Spinal cord (tissue), 10 donors: ENCODE data around the gene GZMH. TPM values are rescaled to one million over a fixed set of nuclear protein-coding genes. Genes with fewer than 3 reads are reported as not detected.
"Not testable (repeated sequence)": the region's sequence is repeated elsewhere in the genome, so short reads cannot be mapped to it uniquely, and the experiment has no call there.

ENCODE experiments used
- DNase-seq, 6 donors: peaks; one replicate each; pipeline versions ENCODE4 v3.0.0 to v3.0.0-alpha.2; 2013 to 2015; ENCODE audit warnings: low spot score in 6 of 6, low read depth in 4 of 6
- H3K27ac ChIP-seq: one replicate; pipeline ENCODE4 v1.5.1; 2013; ENCODE audit warnings: low read depth, low read length, control low read depth
- H3K27me3 ChIP-seq: one replicate; pipeline ENCODE4 v1.6.1; 2013; ENCODE audit warnings: low read length; ENCODE audit not compliant: control insufficient read depth, insufficient read depth
- H3K36me3 ChIP-seq: one replicate; pipeline ENCODE4 v1.6.1; 2013; ENCODE audit warnings: low read length; ENCODE audit not compliant: control insufficient read depth, insufficient read depth
- H3K4me1 ChIP-seq: one replicate; pipeline ENCODE4 v1.6.1; 2013; ENCODE audit warnings: low read length; ENCODE audit not compliant: control insufficient read depth, insufficient read depth
- H3K4me3 ChIP-seq: one replicate; pipeline ENCODE4 v1.5.1; 2013; ENCODE audit warnings: low read depth, low read length, control low read depth
- H3K9me3 ChIP-seq: one replicate; pipeline ENCODE4 v1.6.1; 2013; ENCODE audit warnings: low read length; ENCODE audit not compliant: control insufficient read depth, insufficient read depth
- WGBS: methylation state at CpG from one replicate; pipeline ENCODE4 v1.1.5; 2013; ENCODE audit warnings: missing lambda C conversion rate; ENCODE audit not compliant: insufficient coverage; 5-methylcytosine and 5-hydroxymethylcytosine counted together
- long read RNA-seq, 4 donors: transcript quantifications; one replicate each; lab custom pipeline, GENCODE V29; 2026
- polyA plus RNA-seq, 2 donors: library from polyadenylated mRNA; unstranded; fragments of 120-200 nt; gene quantifications; one replicate each; pipeline ENCODE4 v1.2.1, GENCODE V29; 2013; ENCODE audit not compliant: insufficient read length in 2 of 2
- total RNA-seq, 2 donors: library from RNA; depleted of rRNA in 1 of 2; stranded (reverse); fragments of 120-200 nt in 1 of 2; fragments of >200 nt in 1 of 2; gene quantifications; one replicate each; pipeline versions ENCODE4 v1.2.3 to v1.2.4, GENCODE V29; 2013 to 2014
- donor health status: healthy.

Gene GZMH, protein sequence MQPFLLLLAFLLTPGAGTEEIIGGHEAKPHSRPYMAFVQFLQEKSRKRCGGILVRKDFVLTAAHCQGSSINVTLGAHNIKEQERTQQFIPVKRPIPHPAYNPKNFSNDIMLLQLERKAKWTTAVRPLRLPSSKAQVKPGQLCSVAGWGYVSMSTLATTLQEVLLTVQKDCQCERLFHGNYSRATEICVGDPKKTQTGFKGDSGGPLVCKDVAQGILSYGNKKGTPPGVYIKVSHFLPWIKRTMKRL
- under 1 TPM in 1 of 2 donors, not detected in 1; 0.28 TPM for total RNA-seq
- polyA plus RNA-seq, result under 1 TPM in 1 of 2 donors, not detected in 1; 0.21 TPM
- long read RNA-seq, donor 1, result 0 reads
- long read RNA-seq, donor 2, result 0 reads
- long read RNA-seq, donor 3, result 0 reads
- long read RNA-seq, donor 4, partial matches to known transcripts, result 0 of 1 reads
- long read RNA-seq, donor 4, other reads (novel, unspliced or antisense), result 0 of 1 reads

DNA sequence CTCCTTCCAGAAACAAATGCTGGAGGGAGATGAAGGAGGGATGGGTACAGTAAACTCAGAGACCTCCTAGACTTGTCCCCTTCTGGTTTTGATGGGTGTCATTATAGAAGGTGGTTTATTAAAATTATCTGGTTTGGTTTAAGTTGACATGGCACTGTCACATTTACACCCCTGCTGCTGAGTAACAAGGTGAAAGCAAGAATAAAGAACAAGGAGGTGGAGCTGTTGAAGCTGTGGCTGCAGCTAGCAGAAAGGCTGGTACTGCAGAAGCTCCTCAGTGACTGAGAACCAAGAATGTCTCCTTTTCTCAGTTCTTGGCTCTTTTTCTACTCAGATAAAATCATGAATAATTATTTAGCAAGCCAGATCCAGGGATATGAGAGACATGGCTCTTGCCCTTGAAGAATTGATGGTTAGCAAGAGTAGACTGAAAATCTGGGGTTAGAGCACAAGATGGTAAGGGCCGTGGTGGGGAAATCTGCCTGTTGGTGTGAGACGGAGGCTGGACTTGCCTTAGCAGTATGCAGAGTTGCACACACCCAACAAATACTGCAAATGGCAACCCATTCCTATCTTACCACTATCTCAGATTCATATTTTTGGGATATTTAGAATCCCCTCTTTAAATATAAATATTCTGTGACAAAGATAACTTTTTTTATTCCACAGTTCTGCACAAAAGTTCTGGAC, at the start of gene GZMH:
Gene GZMH (minus strand): TSS at position 31 of the 690 bp plus-strand sequence. CDS start 72 bp downstream, outside the sequence.
- DNase-seq, result no peak
- no peak within 1 kb of the TSS for H3K4me3 ChIP-seq
- H3K9me3 ChIP-seq, result no peaks in the 10 kb centered on the region
- no CpG with 5 or more reads among the region's 2 CpGs for WGBS
- H3K4me1 ChIP-seq, result no peaks in the 10 kb centered on the region
- no peak within 1 kb of the TSS for H3K27ac ChIP-seq
- H3K27me3 ChIP-seq, result no peaks in the 10 kb centered on the region
- no peaks in the 10 kb centered on the region for H3K36me3 ChIP-seq

DNA sequence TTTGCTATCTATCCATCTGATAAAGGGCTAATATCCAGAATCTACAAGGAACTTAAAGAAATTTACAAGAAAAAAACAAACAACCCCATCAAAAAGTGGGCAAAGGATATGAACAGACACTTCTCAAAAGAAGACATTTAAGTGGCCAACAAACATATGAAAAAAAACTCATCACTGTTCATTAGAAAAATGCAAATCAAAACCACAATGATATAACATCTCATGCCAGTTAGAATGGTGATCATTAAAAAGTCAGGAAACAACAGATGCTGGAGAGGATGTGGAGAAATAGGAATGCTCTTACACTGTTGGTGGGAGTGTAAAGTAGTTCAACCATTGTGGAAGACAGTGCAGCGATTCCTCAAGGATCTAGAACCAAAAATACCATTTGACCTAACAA, 38.9 kb upstream of the GZMH start:
- not testable (repeated sequence) for DNase-seq, H3K27ac ChIP-seq, H3K4me3 ChIP-seq, H3K9me3 ChIP-seq, H3K4me1 ChIP-seq, H3K27me3 ChIP-seq, H3K36me3 ChIP-seq
- WGBS, result no CpG with 5 or more reads among the region's 1 CpG

GRCh38 chr14:24639905-24640304, 30.4 kb upstream of the GZMH start:
- Histone ChIP-seq H3K4me1 (no peaks in the 10 kb centered on the region), H3K27ac (no peak overlapping the region), H3K36me3 (no peaks in the 10 kb centered on the region), H3K4me3 (no peak overlapping the region), H3K9me3 (no peaks in the 10 kb centered on the region), H3K27me3 (no peaks in the 10 kb centered on the region)
- 88% methylated on average over 1 of the region's 3 CpGs for WGBS
- DNase-seq, result no peak

DNA sequence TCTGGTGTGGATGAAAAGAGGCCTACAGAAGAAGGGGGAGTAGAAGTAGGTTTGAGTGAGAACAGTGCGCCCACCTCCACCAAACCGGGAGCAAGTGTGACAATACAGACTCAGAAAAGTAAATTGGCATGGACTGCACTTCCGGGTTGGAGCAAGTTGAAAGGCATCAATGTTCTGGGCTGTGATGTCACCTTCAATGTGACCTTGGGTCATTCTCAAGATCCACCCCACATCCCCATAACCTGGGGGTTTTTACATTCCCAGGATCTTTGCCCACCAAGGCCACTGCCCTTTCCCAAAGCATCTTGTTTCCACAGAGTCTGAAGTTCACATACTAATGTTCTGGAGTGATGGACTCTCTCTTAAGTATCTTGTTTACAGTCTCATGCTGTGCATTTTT, 29.8 kb upstream of the GZMH start:
- H3K9me3 ChIP-seq, result no peaks in the 10 kb centered on the region
- 95% methylated on average over 3 of the region's 3 CpGs for WGBS
- H3K27me3 ChIP-seq, result no peaks in the 10 kb centered on the region
- DNase-seq, result no peak
- H3K27ac ChIP-seq, result no peak overlapping the region
- no peaks in the 10 kb centered on the region for H3K36me3 ChIP-seq
- no peaks in the 10 kb centered on the region for H3K4me1 ChIP-seq
- no peak overlapping the region for H3K4me3 ChIP-seq

DNA sequence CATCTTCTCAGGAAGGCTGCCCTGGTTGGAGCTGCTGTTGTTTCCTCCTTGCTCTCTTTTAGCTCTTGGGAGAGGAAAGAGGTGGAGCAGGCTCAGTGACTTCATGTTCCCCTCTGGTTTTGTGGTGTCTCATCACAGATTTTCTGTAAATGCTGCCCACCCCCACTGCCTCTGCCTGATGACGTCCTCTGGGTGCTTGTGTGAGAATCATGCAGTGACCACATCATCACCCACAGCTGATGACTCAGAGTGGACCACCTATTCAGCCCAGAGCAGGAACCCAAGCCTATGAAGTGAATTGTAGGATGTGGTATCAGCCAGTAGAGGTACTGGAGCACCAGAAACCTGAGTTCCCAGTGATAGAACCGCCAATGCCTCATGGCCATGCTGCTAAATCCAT, 24.7 kb upstream of the GZMH start, which contains the start of gene GZMB:
Gene GZMB (minus strand): TSS at position 33 of the 400 bp plus-strand sequence. CDS start 30 bp downstream, at position 3.
- Histone ChIP-seq H3K4me1 (no peaks in the 10 kb centered on the region), H3K9me3 (no peaks in the 10 kb centered on the region), H3K36me3 (no peaks in the 10 kb centered on the region), H3K4me3 (no peak within 1 kb of the TSS), H3K27me3 (peaks cover 2% of the 10 kb centered on the region), H3K27ac (no peak within 1 kb of the TSS)
- no peak for DNase-seq
- 89% methylated on average over 1 of the region's 2 CpGs for WGBS

DNA sequence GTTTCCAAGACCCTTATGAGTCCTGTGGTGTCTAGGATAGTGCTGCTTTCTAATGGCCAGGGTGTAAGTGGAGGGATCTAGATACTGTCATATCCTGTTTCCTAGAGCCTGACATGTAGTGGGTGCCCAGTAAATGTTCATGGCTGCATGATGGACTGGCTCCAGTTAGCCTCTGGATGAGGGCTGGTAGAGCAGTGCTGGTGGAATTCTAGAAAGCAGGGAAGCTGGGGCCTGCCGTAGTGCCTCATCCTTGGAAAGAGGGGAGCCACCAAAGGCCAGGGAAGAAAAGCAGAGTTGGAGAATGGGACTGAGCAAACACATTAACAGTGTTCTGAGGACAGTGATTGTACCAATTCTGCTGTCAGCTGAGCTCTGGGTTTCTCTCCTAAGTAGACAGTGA, 23.9 kb upstream of the GZMH start:
- H3K27me3 ChIP-seq, result peaks cover 2% of the 10 kb centered on the region
- H3K27ac ChIP-seq, result no peak overlapping the region
- no peaks in the 10 kb centered on the region for H3K36me3 ChIP-seq
- H3K4me3 ChIP-seq, result no peak overlapping the region
- WGBS, result 63% methylated on average over 1 of the region's 1 CpG
- no peaks in the 10 kb centered on the region for H3K4me1 ChIP-seq
- no peak for DNase-seq
- no peaks in the 10 kb centered on the region for H3K9me3 ChIP-seq

GRCh38 chr14:24632761-24633160, 23.3 kb upstream of the GZMH start:
- Histone ChIP-seq H3K27me3 (peaks cover 2% of the 10 kb centered on the region), H3K9me3 (no peaks in the 10 kb centered on the region), H3K36me3 (no peaks in the 10 kb centered on the region), H3K4me1 (no peaks in the 10 kb centered on the region), H3K4me3 (no peak overlapping the region), H3K27ac (no peak overlapping the region)
- DNase-seq, result no peak
- WGBS, result 94% methylated on average over 6 of the region's 6 CpGs

DNA sequence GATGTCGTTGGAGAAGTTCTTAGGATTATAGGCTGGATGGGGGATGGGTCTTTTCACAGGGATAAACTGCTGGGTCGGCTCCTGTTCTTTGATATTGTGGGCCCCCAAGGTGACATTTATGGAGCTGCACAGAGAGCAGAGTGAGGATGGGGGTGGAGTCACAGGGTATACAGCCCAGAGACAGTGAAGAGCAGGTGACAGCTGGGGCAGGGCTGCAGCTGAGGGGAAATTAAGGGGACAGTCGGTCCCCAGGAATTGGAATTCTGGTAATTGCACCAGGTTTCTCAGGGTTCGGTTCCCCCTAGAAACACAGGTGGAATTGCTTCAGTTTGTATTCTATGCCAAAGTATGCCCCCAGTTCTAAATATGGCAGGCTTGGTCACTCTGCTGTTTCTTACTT, 22.9 kb upstream of the GZMH start:
- Histone ChIP-seq H3K9me3 (no peaks in the 10 kb centered on the region), H3K4me1 (no peaks in the 10 kb centered on the region), H3K27me3 (peaks cover 2% of the 10 kb centered on the region), H3K27ac (no peak overlapping the region), H3K4me3 (no peak overlapping the region), H3K36me3 (no peaks in the 10 kb centered on the region)
- no peak for DNase-seq
- WGBS, result 58% methylated on average over 4 of the region's 4 CpGs

- no peak for DNase-seq
- Histone ChIP-seq H3K9me3 (no peaks in the 10 kb centered on the region), H3K4me3 (no peak overlapping the region), H3K27ac (no peak overlapping the region), H3K4me1 (no peaks in the 10 kb centered on the region), H3K27me3 (peaks cover 2% of the 10 kb centered on the region), H3K36me3 (no peaks in the 10 kb centered on the region)
- 98% methylated on average over 7 of the region's 11 CpGs for WGBS
Measured at GRCh38 chr14:24631749-24632335, 22.4 kb upstream of the GZMH start.
